HG02759 (cell line): ENCODE measurements around the gene EXOC7.

Experiments used
- ATAC-seq: cut with Tn5 transposase; IDR thresholded peaks from one replicate; pipeline ENCODE4 v1.9.1; 2021; ENCODE audit warnings: mild to moderate bottlenecking, moderate library complexity; ENCODE audit not compliant: unreplicated experiment

Gene EXOC7

GRCh38 chr17:76122431-76123190 is 19.0 kb upstream of the EXOC7 start:
- ATAC-seq = no peak

DNA sequence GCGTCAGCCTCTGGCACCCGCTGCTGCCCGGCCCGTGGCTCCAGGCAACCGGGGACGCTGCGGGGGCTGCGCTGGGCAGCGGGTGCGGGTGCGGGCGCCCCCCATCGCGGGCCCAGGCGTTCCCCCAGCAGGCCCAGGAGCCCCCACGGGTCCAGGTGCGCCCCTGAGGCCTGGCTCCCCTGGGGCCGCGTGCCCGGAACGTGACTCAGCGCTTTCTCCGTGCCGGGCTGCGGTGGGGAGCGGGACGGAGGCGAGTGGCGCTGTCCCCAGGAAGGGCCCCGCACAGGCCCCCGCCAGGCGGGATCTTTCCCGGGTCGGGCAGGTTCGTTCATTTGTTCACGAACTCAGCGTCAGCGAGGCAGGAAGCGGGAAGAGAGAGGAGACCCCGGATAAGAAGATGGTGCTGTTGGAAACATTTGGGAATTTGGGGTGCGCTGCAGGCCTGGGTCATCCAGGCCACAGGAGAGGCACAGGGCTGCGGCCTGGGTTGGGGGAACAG is 18.4 kb upstream of the EXOC7 start:
- no peak for ATAC-seq

DNA sequence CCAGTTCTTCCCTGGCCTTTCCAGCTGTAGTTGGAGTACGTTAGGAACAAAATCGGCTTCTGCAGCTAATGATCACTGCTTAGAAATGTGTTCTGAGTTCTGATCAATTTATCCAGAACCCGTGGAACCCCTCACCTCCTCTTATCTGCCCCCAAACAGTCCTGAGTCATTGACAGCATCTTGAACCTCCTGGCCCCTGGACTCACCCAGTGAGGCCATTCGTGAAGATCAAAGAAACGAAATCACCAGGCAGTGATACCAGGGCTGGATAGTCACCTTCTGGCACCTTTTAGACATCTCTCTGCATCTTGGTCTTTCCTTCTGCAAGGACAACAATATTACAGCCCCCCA is 17.0 kb upstream of the EXOC7 start:
- ATAC-seq = no peak

DNA sequence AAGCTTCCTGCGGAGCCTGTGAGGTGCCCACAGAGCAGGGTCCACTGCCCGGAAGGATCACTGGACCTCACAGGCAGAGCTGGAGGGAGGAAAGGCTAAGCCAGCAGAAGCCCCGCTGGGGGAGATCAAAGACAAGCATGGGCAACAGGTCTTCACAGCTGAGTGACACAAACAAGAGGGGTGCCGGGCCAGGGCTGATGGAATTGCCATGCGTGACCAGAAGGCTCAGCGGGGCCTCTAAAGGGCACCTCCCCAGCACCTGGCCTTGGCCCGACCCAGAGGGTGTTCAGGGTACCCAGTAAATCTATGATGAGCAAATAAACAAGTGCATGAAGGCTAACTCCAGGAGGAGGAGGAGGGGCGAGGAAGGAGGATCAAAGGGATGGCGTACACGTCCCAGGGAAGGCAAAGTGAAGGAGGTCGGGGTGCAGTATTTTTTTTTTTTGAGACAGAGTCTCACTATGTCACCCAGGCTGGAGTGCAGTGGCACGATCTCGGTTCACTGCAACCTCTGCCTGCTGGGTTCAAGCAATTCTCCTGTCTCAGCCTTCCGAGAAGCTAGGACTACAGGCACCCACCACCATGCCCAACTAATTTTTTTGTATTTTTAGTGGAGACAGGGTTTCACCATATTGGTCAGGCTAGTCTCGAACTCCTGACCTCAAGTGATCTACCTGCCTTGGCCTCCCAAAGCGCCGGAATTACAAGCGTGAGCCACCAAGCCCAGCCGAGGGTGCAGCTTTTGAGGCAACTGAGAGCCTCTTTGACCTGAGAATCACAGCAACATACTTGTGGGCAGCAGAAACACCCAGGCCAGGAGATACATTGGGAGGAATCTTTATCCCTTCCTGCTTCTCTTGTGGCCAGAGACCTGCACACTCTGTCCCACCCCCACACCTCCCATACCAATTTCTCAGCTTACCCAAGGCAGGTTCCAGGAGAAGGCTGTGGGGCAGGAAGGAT is 16.1 kb upstream of the EXOC7 start:
- ATAC-seq = no peak

GRCh38 chr17:76115138-76115754 is 11.7 kb upstream of the EXOC7 start:
- ATAC-seq = no peak

GRCh38 chr17:76111956-76112355 is 8.4 kb upstream of the EXOC7 start:
- ATAC-seq = no peak

DNA sequence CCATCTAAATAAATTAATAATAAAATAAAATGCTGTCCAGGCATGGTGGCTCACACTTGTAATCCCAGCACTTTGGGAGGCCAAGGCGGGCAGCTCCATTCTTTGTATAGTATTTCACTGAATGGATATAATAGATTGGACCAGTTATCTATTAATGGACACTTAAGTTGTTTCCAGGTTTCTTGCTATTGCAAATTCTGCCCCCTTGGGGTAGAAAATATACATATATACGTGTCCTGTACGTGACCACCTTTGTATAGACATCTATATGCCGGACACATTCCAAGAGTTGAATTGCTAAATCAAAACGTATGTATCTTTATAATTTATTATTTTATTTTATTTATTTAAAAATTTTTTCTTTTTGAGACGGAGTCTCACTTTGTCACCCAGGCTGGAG is 3.9 kb upstream of the EXOC7 start:
- ATAC-seq = no peak

- ATAC-seq = no peak
These were observed 3.1 kb upstream of the EXOC7 start for GRCh38 chr17:76106703-76107102.

GRCh38 chr17:76104896-76105231 is 1.3 kb upstream of the EXOC7 start:
- no peak for ATAC-seq

- no peak for ATAC-seq
These were observed 731 bp upstream of the EXOC7 start for GRCh38 chr17:76104140-76104895.

GRCh38 chr17:76102944-76103273 is 678 bp downstream of the EXOC7 start:
- no peak for ATAC-seq

- ATAC-seq = no peak
These were observed 5.8 kb downstream of the EXOC7 start for GRCh38 chr17:76097716-76098295.

DNA sequence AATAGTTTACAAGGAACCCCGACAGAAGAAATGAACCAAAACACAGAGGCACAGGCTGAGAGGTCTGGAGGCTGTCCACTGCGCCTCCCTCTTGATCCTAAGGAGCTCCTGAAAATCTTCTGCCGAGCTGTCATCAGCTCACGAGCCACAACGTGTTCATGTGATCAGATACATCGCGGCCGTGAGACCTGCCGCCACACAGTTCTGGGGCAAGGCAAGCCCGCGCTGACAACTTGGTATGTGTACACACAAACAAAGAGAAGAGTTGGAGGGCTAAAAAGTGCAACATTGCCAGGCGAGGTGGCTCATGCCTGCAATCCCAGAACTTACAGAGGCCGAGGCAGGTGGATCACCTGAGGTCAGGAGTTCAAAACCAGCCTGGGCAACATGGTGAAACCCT is 7.6 kb downstream of the EXOC7 start:
- ATAC-seq = no peak

DNA sequence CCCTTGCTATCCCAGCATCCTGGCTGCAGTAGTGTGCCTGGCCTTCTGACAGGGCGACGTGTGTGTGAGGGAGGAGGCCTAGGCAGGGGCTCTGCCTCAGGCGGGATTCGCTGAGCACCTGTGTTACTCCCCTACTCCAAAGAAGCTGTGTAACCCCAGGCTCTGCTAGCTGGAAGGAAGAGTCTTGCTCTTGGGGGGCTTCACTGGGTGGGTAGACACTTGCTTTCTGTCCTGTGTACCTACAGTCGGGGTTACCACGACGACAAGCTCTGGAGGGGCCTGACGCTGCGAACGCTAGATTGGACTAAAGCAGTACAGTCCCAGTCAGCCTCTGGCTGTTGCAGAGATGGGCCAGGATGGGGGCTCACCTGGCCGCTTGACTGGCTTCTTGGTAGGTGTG is 9.5 kb downstream of the EXOC7 start:
- no peak for ATAC-seq

DNA sequence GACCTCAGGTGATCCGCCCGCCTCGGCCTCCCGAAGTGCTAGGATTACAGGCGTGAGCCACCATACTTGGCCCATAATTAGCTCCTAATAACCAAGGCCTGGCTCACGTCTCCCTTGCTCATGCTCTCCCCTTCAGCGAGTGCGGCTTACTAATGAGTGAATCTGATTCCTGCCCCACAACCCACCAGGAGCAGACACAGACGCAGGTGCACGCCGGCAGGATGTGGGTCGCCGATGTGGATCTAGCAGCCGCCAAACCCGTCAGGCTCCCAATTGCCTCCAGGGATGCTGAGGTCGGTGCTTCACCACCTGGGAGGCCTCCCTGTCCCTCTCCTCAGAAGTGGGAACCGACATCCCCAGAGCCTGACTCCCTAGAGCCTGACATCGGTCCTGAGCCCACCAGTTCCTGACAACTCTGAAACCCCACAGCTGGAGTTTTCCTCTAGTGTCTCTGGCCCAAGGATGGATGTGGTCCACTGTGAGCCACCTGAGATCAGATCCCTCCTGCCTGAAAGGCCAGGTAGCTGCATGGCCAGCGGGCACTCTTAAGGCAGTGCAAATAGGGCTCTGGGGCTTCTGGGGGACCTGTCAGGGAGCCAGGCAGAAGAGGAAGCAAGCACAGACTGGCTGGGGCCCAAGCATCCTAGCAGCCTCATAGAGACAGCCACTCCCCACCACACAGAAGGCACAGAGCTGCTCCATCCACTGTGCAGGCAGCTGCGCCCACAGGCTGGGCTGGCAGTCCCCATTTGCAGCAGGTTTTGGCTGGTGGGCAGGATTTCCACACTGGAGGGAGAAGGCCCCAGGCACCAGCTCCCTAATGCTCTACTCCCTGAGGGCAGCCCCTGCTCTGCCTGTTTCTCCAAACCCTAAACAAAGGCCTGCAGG is 10.8 kb downstream of the EXOC7 start:
- ATAC-seq = no peak

GRCh38 chr17:76091526-76092286 is 11.9 kb downstream of the EXOC7 start:
- ATAC-seq = no peak

GRCh38 chr17:76090517-76091129 is 13.0 kb downstream of the EXOC7 start:
- ATAC-seq = no peak

- ATAC-seq = no peak
These were observed 13.7 kb downstream of the EXOC7 start for GRCh38 chr17:76089680-76090516.
